A549 (cell line): Measurements from ENCODE around the gene SCYL2.

Source experiments
- BHLHE40 ChIP-seq: IDR thresholded peaks from 2 replicates; pipeline ENCODE4 v1.6.1; 2012; ENCODE audit warnings: low read depth, low read length, inconsistent platforms
- CHD2 ChIP-seq: fragments of 150-350 bp; IDR thresholded peaks from 2 replicates; pipeline ENCODE4 v1.6.1; 2014; ENCODE audit warnings: low read length; ENCODE audit not compliant: partially characterized antibody
- JUN ChIP-seq, 2 experiments: fragments of >200 bp; sonication (Bioruptor Twin); formaldehyde crosslinking; IDR thresholded peaks; 2 replicates in 1 of 2; 3 replicates in 1 of 2; pipeline ENCODE4 v1.6.1; 2016 to 2017
- KDM1A ChIP-seq: fragments of 200-600 bp; sonication (generic); IDR thresholded peaks from 2 replicates; pipeline ENCODE4 v1.6.1; 2016; ENCODE audit warnings: low read depth, mild to moderate bottlenecking
- NPAS2 ChIP-seq: fragments of 250-450 bp; sonication (Bioruptor Pico); IDR thresholded peaks from 2 replicates; pipeline ENCODE4 v1.8.0; 2022; ENCODE audit warnings: mild to moderate bottlenecking, moderate library complexity, borderline replicate concordance
- POLR2A ChIP-seq: IDR thresholded peaks from 2 replicates; pipeline ENCODE4 v1.6.1; 2012; ENCODE audit warnings: mild to moderate bottlenecking, low read length
- RNF2 ChIP-seq: fragments of 200-600 bp; sonication (generic); IDR thresholded peaks from 2 replicates; pipeline ENCODE4 v1.6.1; 2016; ENCODE audit warnings: low read depth, mild to moderate bottlenecking, antibody characterized with exemption, moderate library complexity, borderline replicate concordance
- SMC3 ChIP-seq: fragments of >200 bp; sonication (Bioruptor Twin); formaldehyde crosslinking; IDR thresholded peaks from 3 replicates; pipeline ENCODE4 v1.6.1; 2018; ENCODE audit warnings: inconsistent platforms
- TF ChIP-seq, protein P1 (sequence below): fragments of 450-650 bp; IDR thresholded peaks from 2 replicates; pipeline ENCODE4 v1.6.1; 2014; ENCODE audit warnings: antibody characterized with exemption
- TF ChIP-seq, protein P2 (sequence below): fragments of >200 bp; sonication (Bioruptor Twin); formaldehyde crosslinking; IDR thresholded peaks from 3 replicates; pipeline ENCODE4 v1.5.1; 2016
- TF ChIP-seq, protein P3 (sequence below): fragments of >200 bp; sonication (Bioruptor Twin); formaldehyde crosslinking; IDR thresholded peaks from 3 replicates; pipeline ENCODE4 v1.6.1; 2016
- TF ChIP-seq, protein P4 (sequence below): IDR thresholded peaks from 2 replicates; pipeline ENCODE4 v1.6.1; 2012

DNA sequence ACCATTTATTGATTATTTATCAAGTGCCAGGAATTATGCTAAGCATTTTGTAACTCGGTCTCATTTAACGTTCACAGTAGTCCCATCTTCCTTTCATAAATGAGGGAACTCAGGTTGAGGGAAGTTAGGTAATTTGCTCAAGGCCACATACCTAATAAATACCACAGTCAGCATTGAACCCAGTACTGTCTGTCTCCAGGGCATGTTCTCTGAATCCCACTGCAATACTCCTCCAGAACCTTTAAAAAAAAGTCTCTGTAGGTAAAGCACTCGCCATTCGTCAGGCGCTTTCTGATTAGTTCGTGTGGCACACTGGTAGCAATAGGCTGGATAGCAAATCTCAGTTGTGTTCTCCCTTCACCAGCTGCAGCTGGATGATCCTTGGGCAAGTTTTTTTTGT is 104.2 kb downstream of the SCYL2 start:
- TF ChIP-seq KDM1A (no peak), NPAS2 (CRISPR knock-in tag) (no peak), SMC3 (no peak), JUN (IDR thresholded peaks at IDR 0.05) (no peak), BHLHE40 (no peak), CHD2 (no peak), POLR2A (no peak), RNF2 (no peak)
- TF ChIP-seq, protein P1, sequence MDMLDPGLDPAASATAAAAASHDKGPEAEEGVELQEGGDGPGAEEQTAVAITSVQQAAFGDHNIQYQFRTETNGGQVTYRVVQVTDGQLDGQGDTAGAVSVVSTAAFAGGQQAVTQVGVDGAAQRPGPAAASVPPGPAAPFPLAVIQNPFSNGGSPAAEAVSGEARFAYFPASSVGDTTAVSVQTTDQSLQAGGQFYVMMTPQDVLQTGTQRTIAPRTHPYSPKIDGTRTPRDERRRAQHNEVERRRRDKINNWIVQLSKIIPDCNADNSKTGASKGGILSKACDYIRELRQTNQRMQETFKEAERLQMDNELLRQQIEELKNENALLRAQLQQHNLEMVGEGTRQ, result no peak
- TF ChIP-seq, protein P2, sequence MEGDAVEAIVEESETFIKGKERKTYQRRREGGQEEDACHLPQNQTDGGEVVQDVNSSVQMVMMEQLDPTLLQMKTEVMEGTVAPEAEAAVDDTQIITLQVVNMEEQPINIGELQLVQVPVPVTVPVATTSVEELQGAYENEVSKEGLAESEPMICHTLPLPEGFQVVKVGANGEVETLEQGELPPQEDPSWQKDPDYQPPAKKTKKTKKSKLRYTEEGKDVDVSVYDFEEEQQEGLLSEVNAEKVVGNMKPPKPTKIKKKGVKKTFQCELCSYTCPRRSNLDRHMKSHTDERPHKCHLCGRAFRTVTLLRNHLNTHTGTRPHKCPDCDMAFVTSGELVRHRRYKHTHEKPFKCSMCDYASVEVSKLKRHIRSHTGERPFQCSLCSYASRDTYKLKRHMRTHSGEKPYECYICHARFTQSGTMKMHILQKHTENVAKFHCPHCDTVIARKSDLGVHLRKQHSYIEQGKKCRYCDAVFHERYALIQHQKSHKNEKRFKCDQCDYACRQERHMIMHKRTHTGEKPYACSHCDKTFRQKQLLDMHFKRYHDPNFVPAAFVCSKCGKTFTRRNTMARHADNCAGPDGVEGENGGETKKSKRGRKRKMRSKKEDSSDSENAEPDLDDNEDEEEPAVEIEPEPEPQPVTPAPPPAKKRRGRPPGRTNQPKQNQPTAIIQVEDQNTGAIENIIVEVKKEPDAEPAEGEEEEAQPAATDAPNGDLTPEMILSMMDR, result no peak
- TF ChIP-seq, protein P3, sequence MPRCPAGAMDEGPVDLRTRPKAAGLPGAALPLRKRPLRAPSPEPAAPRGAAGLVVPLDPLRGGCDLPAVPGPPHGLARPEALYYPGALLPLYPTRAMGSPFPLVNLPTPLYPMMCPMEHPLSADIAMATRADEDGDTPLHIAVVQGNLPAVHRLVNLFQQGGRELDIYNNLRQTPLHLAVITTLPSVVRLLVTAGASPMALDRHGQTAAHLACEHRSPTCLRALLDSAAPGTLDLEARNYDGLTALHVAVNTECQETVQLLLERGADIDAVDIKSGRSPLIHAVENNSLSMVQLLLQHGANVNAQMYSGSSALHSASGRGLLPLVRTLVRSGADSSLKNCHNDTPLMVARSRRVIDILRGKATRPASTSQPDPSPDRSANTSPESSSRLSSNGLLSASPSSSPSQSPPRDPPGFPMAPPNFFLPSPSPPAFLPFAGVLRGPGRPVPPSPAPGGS, result no peak
- TF ChIP-seq, protein P4, sequence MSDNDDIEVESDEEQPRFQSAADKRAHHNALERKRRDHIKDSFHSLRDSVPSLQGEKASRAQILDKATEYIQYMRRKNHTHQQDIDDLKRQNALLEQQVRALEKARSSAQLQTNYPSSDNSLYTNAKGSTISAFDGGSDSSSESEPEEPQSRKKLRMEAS, result no peak
